ENCODE results near the gene SFN.

GRCh38 chr1:26856604-26857469 lies 6.1 kb upstream of the SFN start:
- TF ChIP-seq CTCF (IDR thresholded peaks at IDR 0.05) (no peak), ZFX (IDR thresholded peaks at IDR 0.05; ENCODE audit: borderline replicate concordance) (no peak)

Measured in 22Rv1 (cell line).